NB4 (cell line): ENCODE measurements around the gene ATP6V1C2.

Experiments
- POLR2A ChIP-seq: IDR thresholded peaks from 2 replicates; pipeline ENCODE4 v1.6.1; 2011; ENCODE audit warnings: mild to moderate bottlenecking; ENCODE audit not compliant: insufficient read length; ENCODE audit errors: extremely low read depth
- TF ChIP-seq, protein P1 (sequence below): IDR thresholded peaks from 2 replicates; pipeline ENCODE4 v1.6.1; 2011; ENCODE audit warnings: low read depth, low read length
- TF ChIP-seq, protein P2 (sequence below): IDR thresholded peaks from one replicate; pipeline ENCODE4 v1.5.1; 2012; ENCODE audit warnings: low read depth, low read length

DNA sequence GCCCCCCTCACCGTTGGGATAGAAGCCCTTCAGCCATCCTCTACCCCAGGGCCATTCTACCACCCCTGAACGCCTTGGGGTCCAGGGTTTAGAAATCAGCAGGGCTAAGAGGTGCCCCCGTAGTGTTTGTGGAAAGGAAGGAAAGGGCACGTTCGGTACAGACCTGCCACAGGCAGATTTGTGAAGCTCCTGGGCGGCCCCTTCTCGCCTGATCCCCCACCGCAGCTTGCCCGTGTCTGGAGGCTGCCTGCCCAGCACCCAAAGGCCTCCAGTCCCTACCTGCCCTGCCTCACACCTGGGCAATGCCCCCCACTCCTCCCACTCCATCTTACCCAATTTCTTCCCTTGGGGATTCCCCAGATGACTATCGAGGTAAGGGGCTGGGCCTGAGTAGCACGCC, 21.2 kb downstream of the ATP6V1C2 start:
- TF ChIP-seq, protein P1, sequence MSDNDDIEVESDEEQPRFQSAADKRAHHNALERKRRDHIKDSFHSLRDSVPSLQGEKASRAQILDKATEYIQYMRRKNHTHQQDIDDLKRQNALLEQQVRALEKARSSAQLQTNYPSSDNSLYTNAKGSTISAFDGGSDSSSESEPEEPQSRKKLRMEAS = no peak
- TF ChIP-seq, protein P2, sequence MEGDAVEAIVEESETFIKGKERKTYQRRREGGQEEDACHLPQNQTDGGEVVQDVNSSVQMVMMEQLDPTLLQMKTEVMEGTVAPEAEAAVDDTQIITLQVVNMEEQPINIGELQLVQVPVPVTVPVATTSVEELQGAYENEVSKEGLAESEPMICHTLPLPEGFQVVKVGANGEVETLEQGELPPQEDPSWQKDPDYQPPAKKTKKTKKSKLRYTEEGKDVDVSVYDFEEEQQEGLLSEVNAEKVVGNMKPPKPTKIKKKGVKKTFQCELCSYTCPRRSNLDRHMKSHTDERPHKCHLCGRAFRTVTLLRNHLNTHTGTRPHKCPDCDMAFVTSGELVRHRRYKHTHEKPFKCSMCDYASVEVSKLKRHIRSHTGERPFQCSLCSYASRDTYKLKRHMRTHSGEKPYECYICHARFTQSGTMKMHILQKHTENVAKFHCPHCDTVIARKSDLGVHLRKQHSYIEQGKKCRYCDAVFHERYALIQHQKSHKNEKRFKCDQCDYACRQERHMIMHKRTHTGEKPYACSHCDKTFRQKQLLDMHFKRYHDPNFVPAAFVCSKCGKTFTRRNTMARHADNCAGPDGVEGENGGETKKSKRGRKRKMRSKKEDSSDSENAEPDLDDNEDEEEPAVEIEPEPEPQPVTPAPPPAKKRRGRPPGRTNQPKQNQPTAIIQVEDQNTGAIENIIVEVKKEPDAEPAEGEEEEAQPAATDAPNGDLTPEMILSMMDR = no peak
- no peak for TF ChIP-seq POLR2A
